Stimulated activated CD4-positive, alpha-beta T cell treated with anti-CD3 and anti-CD28 coated beads, TNF-alpha, amount 100 ng/mL, for 48 hours (primary cell): Measurements from ENCODE around the gene GALNT6.
A peak's percentile ranks its signal among the peaks of the same experiment; 100 is the strongest.

ENCODE experiments used
- DNase-seq, 3 donors: peaks; one replicate each; pipeline ENCODE4 v3.0.0-alpha.2; 2020; ENCODE audit warnings: low read depth in 3 of 3

GALNT6 gene

GRCh38 chr12:51381226-51382079 is 9.8 kb downstream of the GALNT6 start:
- DNase-seq: no peak

- DNase-seq: no peak
These were observed 11.6 kb downstream of the GALNT6 start for GRCh38 chr12:51379571-51379970.

- no peak for DNase-seq
These were observed 12.5 kb downstream of the GALNT6 start for GRCh38 chr12:51378749-51379148.

- DNase-seq: no peak
These were observed 13.9 kb downstream of the GALNT6 start for GRCh38 chr12:51377099-51377984.

- DNase-seq: no peak
These were observed 16.4 kb downstream of the GALNT6 start for GRCh38 chr12:51374856-51375255.

GRCh38 chr12:51374361-51374760 is 16.8 kb downstream of the GALNT6 start:
- DNase-seq: no peak

GRCh38 chr12:51373187-51373586 is 18.0 kb downstream of the GALNT6 start:
- DNase-seq: no peak

GRCh38 chr12:51372021-51372420 is 19.2 kb downstream of the GALNT6 start:
- DNase-seq: no peak

- DNase-seq: no peak
These were observed 19.8 kb downstream of the GALNT6 start for GRCh38 chr12:51371295-51371953.

GRCh38 chr12:51370667-51371066 is 20.5 kb downstream of the GALNT6 start:
- no peak for DNase-seq

GRCh38 chr12:51369581-51369980 is 21.6 kb downstream of the GALNT6 start:
- no peak for DNase-seq

GRCh38 chr12:51368640-51369517 is 22.3 kb downstream of the GALNT6 start:
- DNase-seq: peak; percentile 72 to 83 (median 75)

GRCh38 chr12:51365276-51365675 is 25.9 kb downstream of the GALNT6 start:
- DNase-seq: no peak

- DNase-seq: no peak
These were observed 27.2 kb downstream of the GALNT6 start for GRCh38 chr12:51364001-51364400.

GRCh38 chr12:51362747-51363342 is 28.4 kb downstream of the GALNT6 start:
- no peak for DNase-seq

GRCh38 chr12:51362307-51362706 is 28.9 kb downstream of the GALNT6 start:
- no peak for DNase-seq

GRCh38 chr12:51361161-51362016 is 29.8 kb downstream of the GALNT6 start:
- DNase-seq: no peak

GRCh38 chr12:51360315-51360714 is 30.9 kb downstream of the GALNT6 start:
- DNase-seq: no peak

GRCh38 chr12:51359851-51360250 is 31.4 kb downstream of the GALNT6 start:
- no peak for DNase-seq

- no peak for DNase-seq
These were observed 32.7 kb downstream of the GALNT6 start for GRCh38 chr12:51358496-51358895.
